ENCODE data around the gene EFHC1.
"Not testable (repeated sequence)": the region's sequence is repeated elsewhere in the genome, so short reads cannot be mapped to it uniquely, and the experiment has no call there.

EFHC1 gene

GRCh38 chr6:52417675-52418111 lies 2.4 kb upstream of the EFHC1 start:
- Histone ChIP-seq H3K27me3 (replicated peaks; ENCODE audit: control insufficient read depth, insufficient read depth, low read length) (no peaks in the 10 kb centered on the region), H3K9ac (ENCODE audit: low read length) (peak overlapping the region; percentile 73), H3K4me1 (ENCODE audit: control insufficient read depth, insufficient read depth, low read length) (peaks cover 48% of the 10 kb centered on the region), H3K4me3 (ENCODE audit: low read length) (peak overlapping the region; percentile 20), H3K9me3 (ENCODE audit: control insufficient read depth, low read length) (no peaks in the 10 kb centered on the region), H3K36me3 (ENCODE audit: control insufficient read depth, insufficient read depth, low read length, severe bottlenecking) (no peaks in the 10 kb centered on the region)
- peak; percentile 93 for DNase-seq (ENCODE audit: low read depth)

DNA sequence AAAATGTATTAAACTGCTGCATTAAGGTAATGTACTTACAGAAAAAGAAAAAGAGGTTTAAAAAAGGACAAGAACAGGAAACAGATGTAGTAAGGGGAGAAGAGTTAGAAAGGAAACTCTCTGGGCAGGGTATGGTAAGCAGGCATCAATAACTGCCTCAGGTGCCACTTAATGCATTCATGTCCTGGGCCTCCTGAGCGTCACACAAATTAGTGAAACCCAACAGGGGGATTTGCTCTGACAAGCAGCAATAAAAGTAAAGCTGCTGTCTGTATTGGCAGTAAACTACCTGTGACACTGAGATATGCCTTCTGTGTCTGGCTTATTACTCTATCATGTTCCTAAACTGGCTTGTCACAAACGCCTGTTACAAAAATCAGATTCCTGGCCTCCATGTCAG lies 1.5 kb upstream of the EFHC1 start:
- Histone ChIP-seq H3K9ac (ENCODE audit: low read length) (peak overlapping the region; percentile 94), H3K4me3 (ENCODE audit: low read length) (no peak overlapping the region), H3K9me3 (ENCODE audit: control insufficient read depth, low read length) (no peaks in the 10 kb centered on the region), H3K4me1 (ENCODE audit: control insufficient read depth, insufficient read depth, low read length) (peaks cover 56% of the 10 kb centered on the region), H3K27me3 (replicated peaks; ENCODE audit: control insufficient read depth, insufficient read depth, low read length) (no peaks in the 10 kb centered on the region), H3K36me3 (ENCODE audit: control insufficient read depth, insufficient read depth, low read length, severe bottlenecking) (no peaks in the 10 kb centered on the region)
- no peak for DNase-seq (ENCODE audit: low read depth)

- peak; percentile 53 for DNase-seq (ENCODE audit: low read depth)
- no peaks in the 10 kb centered on the region for H3K9me3 ChIP-seq (ENCODE audit: control insufficient read depth, low read length)
- H3K4me1 ChIP-seq (ENCODE audit: control insufficient read depth, insufficient read depth, low read length) = peaks cover 72% of the 10 kb centered on the region
- H3K27me3 ChIP-seq (replicated peaks; ENCODE audit: control insufficient read depth, insufficient read depth, low read length) = no peaks in the 10 kb centered on the region
- peak overlapping the region; percentile 94 for H3K9ac ChIP-seq (ENCODE audit: low read length)
- no peaks in the 10 kb centered on the region for H3K36me3 ChIP-seq (ENCODE audit: control insufficient read depth, insufficient read depth, low read length, severe bottlenecking)
- H3K4me3 ChIP-seq (ENCODE audit: low read length) = peak overlapping the region; percentile 90
Observed at GRCh38 chr6:52420668-52421358, 671 bp downstream of the EFHC1 start.

DNA sequence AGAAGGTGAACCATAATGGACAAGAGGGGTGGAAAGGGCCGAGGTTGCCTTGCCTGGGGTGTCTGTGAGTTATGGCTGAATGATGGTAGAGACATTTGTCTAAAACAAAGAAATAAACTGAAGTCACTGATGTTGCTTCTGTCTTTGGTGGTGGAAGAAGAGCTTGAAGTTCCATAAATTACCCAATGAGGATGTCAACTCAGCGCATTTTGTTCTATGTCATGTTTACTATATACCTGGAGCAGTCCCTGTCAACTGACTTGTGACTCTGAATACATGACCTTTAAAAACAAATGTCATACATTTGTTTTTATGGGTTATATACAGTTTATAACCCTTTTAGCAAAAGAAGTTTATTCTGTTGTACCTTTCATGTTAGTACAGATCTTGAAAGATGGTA lies 2.0 kb downstream of the EFHC1 start:
- H3K4me3 ChIP-seq (ENCODE audit: low read length) = no peak overlapping the region
- peaks cover 59% of the 10 kb centered on the region for H3K4me1 ChIP-seq (ENCODE audit: control insufficient read depth, insufficient read depth, low read length)
- no peaks in the 10 kb centered on the region for H3K36me3 ChIP-seq (ENCODE audit: control insufficient read depth, insufficient read depth, low read length, severe bottlenecking)
- no peak overlapping the region for H3K9ac ChIP-seq (ENCODE audit: low read length)
- no peaks in the 10 kb centered on the region for H3K27me3 ChIP-seq (replicated peaks; ENCODE audit: control insufficient read depth, insufficient read depth, low read length)
- no peaks in the 10 kb centered on the region for H3K9me3 ChIP-seq (ENCODE audit: control insufficient read depth, low read length)
- DNase-seq (ENCODE audit: low read depth) = no peak

DNA sequence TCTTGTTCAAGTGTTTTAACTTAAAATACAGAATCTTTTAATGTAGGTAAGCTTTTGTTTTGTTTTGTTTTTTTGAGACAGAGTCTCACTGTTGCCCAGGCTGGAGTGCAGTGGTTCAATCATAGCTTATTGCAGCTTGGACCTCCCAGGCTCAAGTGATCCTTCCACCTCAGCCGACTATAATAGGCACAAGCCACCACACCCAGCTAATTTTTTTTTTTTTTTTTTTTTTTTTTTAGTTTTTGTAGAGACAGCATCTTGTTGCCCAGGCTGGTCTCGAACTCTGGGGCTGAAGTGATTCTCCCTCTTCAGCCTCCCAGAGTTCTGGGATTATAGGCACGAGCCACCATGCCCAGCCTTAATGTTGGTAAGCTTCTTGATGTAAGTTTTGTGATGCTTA lies 3.3 kb downstream of the EFHC1 start:
- H3K9me3 ChIP-seq (ENCODE audit: control insufficient read depth, low read length) = no peaks in the 10 kb centered on the region
- H3K9ac ChIP-seq (ENCODE audit: low read length) = peak overlapping the region; percentile 57
- peaks cover 51% of the 10 kb centered on the region for H3K4me1 ChIP-seq (ENCODE audit: control insufficient read depth, insufficient read depth, low read length)
- DNase-seq (ENCODE audit: low read depth) = no peak
- H3K4me3 ChIP-seq (ENCODE audit: low read length) = peak overlapping the region; percentile 27
- no peaks in the 10 kb centered on the region for H3K27me3 ChIP-seq (replicated peaks; ENCODE audit: control insufficient read depth, insufficient read depth, low read length)
- H3K36me3 ChIP-seq (ENCODE audit: control insufficient read depth, insufficient read depth, low read length, severe bottlenecking) = no peaks in the 10 kb centered on the region

GRCh38 chr6:52423971-52424381 lies 3.8 kb downstream of the EFHC1 start:
- no peaks in the 10 kb centered on the region for H3K36me3 ChIP-seq (ENCODE audit: control insufficient read depth, insufficient read depth, low read length, severe bottlenecking)
- H3K4me3 ChIP-seq (ENCODE audit: low read length) = peak overlapping the region; percentile 47
- DNase-seq (ENCODE audit: low read depth) = peak; percentile 90
- H3K27me3 ChIP-seq (replicated peaks; ENCODE audit: control insufficient read depth, insufficient read depth, low read length) = no peaks in the 10 kb centered on the region
- no peaks in the 10 kb centered on the region for H3K9me3 ChIP-seq (ENCODE audit: control insufficient read depth, low read length)
- peak overlapping the region; percentile 62 for H3K9ac ChIP-seq (ENCODE audit: low read length)
- peaks cover 48% of the 10 kb centered on the region for H3K4me1 ChIP-seq (ENCODE audit: control insufficient read depth, insufficient read depth, low read length)

GRCh38 chr6:52424513-52424912 lies 4.4 kb downstream of the EFHC1 start:
- peak overlapping the region; percentile 62 for H3K9ac ChIP-seq (ENCODE audit: low read length)
- no peaks in the 10 kb centered on the region for H3K9me3 ChIP-seq (ENCODE audit: control insufficient read depth, low read length)
- no peaks in the 10 kb centered on the region for H3K27me3 ChIP-seq (replicated peaks; ENCODE audit: control insufficient read depth, insufficient read depth, low read length)
- peaks cover 43% of the 10 kb centered on the region for H3K4me1 ChIP-seq (ENCODE audit: control insufficient read depth, insufficient read depth, low read length)
- H3K36me3 ChIP-seq (ENCODE audit: control insufficient read depth, insufficient read depth, low read length, severe bottlenecking) = no peaks in the 10 kb centered on the region
- DNase-seq (ENCODE audit: low read depth) = no peak
- H3K4me3 ChIP-seq (ENCODE audit: low read length) = peak overlapping the region; percentile 47

- Histone ChIP-seq H3K4me3 (ENCODE audit: low read length) (no peak overlapping the region), H3K9me3 (ENCODE audit: control insufficient read depth, low read length) (no peaks in the 10 kb centered on the region), H3K4me1 (ENCODE audit: control insufficient read depth, insufficient read depth, low read length) (peaks cover 29% of the 10 kb centered on the region), H3K36me3 (ENCODE audit: control insufficient read depth, insufficient read depth, low read length, severe bottlenecking) (no peaks in the 10 kb centered on the region), H3K27me3 (replicated peaks; ENCODE audit: control insufficient read depth, insufficient read depth, low read length) (no peaks in the 10 kb centered on the region), H3K9ac (ENCODE audit: low read length) (no peak overlapping the region)
- no peak for DNase-seq (ENCODE audit: low read depth)
Observed at GRCh38 chr6:52426667-52427066, 6.5 kb downstream of the EFHC1 start.

DNA sequence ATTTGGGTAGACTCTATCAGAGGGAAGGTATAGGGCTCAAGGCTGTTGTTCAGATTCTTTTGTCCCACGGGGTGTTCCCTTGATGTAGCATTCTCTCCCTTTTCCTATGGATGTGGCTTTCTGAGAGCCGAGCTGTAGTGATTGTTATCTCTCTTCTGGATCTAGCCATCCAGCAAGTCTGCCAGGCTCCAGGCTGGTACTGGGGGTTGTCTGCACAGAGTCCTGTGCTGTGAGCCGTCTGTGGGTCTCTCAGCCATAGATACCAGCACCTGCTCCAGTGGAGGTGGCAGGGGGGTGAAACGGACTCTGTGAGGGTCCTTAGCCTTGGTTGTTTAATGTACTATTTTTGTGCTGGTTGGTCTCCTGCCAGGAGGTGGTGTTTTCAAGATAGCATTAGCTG lies 13.2 kb downstream of the EFHC1 start:
- not testable (repeated sequence) for H3K27me3 ChIP-seq (replicated peaks; ENCODE audit: control insufficient read depth, insufficient read depth, low read length); H3K4me3 ChIP-seq (ENCODE audit: low read length); H3K36me3 ChIP-seq (ENCODE audit: control insufficient read depth, insufficient read depth, low read length, severe bottlenecking); H3K4me1 ChIP-seq (ENCODE audit: control insufficient read depth, insufficient read depth, low read length); H3K9me3 ChIP-seq (ENCODE audit: control insufficient read depth, low read length); H3K9ac ChIP-seq (ENCODE audit: low read length); DNase-seq (ENCODE audit: low read depth)

- Histone ChIP-seq H3K4me1 (ENCODE audit: control insufficient read depth, insufficient read depth, low read length) (no peaks in the 10 kb centered on the region), H3K9me3 (ENCODE audit: control insufficient read depth, low read length) (no peaks in the 10 kb centered on the region), H3K9ac (ENCODE audit: low read length) (no peak overlapping the region), H3K4me3 (ENCODE audit: low read length) (no peak overlapping the region), H3K36me3 (ENCODE audit: control insufficient read depth, insufficient read depth, low read length, severe bottlenecking) (peaks cover 17% of the 10 kb centered on the region), H3K27me3 (replicated peaks; ENCODE audit: control insufficient read depth, insufficient read depth, low read length) (no peaks in the 10 kb centered on the region)
- DNase-seq (ENCODE audit: low read depth) = no peak
Observed at GRCh38 chr6:52435345-52435744, 15.2 kb downstream of the EFHC1 start.

DNA sequence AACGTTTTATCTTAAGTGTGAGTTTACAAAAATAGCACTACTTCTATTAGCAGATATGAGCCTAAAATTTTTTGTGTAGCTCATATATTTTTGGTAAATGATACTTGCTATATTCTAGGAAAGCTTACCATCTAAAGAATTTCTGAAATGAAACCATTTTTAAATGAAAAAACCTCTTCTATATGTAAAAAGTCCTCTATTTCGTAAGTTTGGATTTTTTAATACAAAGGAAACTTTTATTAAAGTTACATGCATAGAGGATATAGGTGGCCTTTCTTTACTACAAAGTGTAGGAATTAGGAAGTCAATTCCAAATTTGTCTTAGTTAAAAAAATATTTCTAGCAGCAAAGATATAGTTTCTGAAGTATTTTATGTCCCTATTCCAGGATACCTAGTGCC lies 18.8 kb downstream of the EFHC1 start:
- Histone ChIP-seq H3K27me3 (replicated peaks; ENCODE audit: control insufficient read depth, insufficient read depth, low read length) (no peaks in the 10 kb centered on the region), H3K4me3 (ENCODE audit: low read length) (no peak overlapping the region), H3K9me3 (ENCODE audit: control insufficient read depth, low read length) (no peaks in the 10 kb centered on the region), H3K9ac (ENCODE audit: low read length) (no peak overlapping the region), H3K36me3 (ENCODE audit: control insufficient read depth, insufficient read depth, low read length, severe bottlenecking) (peaks cover 18% of the 10 kb centered on the region), H3K4me1 (ENCODE audit: control insufficient read depth, insufficient read depth, low read length) (no peaks in the 10 kb centered on the region)
- no peak for DNase-seq (ENCODE audit: low read depth)

DNA sequence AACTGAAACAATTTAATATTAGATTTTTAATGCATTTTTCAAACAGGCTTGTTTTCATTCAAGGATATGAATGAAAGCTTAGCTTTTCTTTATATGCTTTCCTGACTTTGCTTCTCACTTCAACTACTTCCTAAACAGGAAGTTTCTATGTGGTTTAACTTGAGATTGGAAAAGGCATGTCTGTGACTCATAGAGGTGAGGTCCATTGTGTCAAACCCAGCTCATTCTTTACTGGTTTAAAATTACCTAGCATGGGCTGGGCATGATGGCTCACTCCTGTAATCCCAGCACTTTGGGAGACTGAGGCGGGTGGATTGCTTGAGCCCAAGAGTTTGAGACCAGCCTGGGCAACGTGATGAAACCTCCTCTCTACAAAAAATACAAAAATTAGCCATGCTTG lies 34.4 kb downstream of the EFHC1 start:
- Histone ChIP-seq H3K27me3 (replicated peaks; ENCODE audit: control insufficient read depth, insufficient read depth, low read length) (no peaks in the 10 kb centered on the region), H3K4me1 (ENCODE audit: control insufficient read depth, insufficient read depth, low read length) (no peaks in the 10 kb centered on the region), H3K36me3 (ENCODE audit: control insufficient read depth, insufficient read depth, low read length, severe bottlenecking) (peaks cover 3% of the 10 kb centered on the region), H3K9me3 (ENCODE audit: control insufficient read depth, low read length) (peaks cover 9% of the 10 kb centered on the region), H3K9ac (ENCODE audit: low read length) (no peak overlapping the region), H3K4me3 (ENCODE audit: low read length) (no peak overlapping the region)
- DNase-seq (ENCODE audit: low read depth) = peak; percentile 1
